Umbilical cord (tissue), 2 donors: Measurements from ENCODE around the gene NEK7. TPM values are rescaled to one million over a fixed set of nuclear protein-coding genes. Genes with fewer than 3 reads are reported as not detected.
"Not testable (repeated sequence)": the region's sequence is repeated elsewhere in the genome, so short reads cannot be mapped to it uniquely, and the experiment has no call there.

Experiments
- DNase-seq: peaks from one replicate; pipeline ENCODE4 v3.0.0-alpha.2; 2015; ENCODE audit warnings: low spot score
- total RNA-seq: library from RNA; depleted of rRNA; stranded (reverse); fragments of >200 nt; gene quantifications from one replicate; pipeline ENCODE4 v1.2.3, GENCODE V29; 2014; ENCODE audit warnings: low replicate concordance; ENCODE audit not compliant: insufficient read depth

Gene NEK7
- total RNA-seq, 1 donor from 2014 or later: 302 TPM

- peak; percentile 25 for DNase-seq
Observed at GRCh38 chr1:198205016-198205684, 48.4 kb downstream of the NEK7 start.

- no peak for DNase-seq
Observed at GRCh38 chr1:198206292-198206691, 49.5 kb downstream of the NEK7 start.

- no peak for DNase-seq
Observed at GRCh38 chr1:198211696-198212095, 54.9 kb downstream of the NEK7 start.

GRCh38 chr1:198212126-198212525 is 55.3 kb downstream of the NEK7 start:
- DNase-seq: no peak

GRCh38 chr1:198212675-198213074 is 55.9 kb downstream of the NEK7 start:
- no peak for DNase-seq

- no peak for DNase-seq
Observed at GRCh38 chr1:198214924-198215323, 58.1 kb downstream of the NEK7 start.

- DNase-seq: peak; percentile 50
Observed at GRCh38 chr1:198220428-198220827, 63.6 kb downstream of the NEK7 start.

GRCh38 chr1:198227010-198227409 is 70.2 kb downstream of the NEK7 start:
- DNase-seq: not testable (repeated sequence)

GRCh38 chr1:198227454-198227853 is 70.7 kb downstream of the NEK7 start:
- not testable (repeated sequence) for DNase-seq

- no peak for DNase-seq
Observed at GRCh38 chr1:198228925-198229324, 72.1 kb downstream of the NEK7 start.

GRCh38 chr1:198231779-198232178 is 75.0 kb downstream of the NEK7 start:
- DNase-seq: no peak

- DNase-seq: no peak
Observed at GRCh38 chr1:198232378-198232777, 75.6 kb downstream of the NEK7 start.

GRCh38 chr1:198232940-198233675 is 76.3 kb downstream of the NEK7 start:
- DNase-seq: no peak

GRCh38 chr1:198234520-198235251 is 77.9 kb downstream of the NEK7 start:
- no peak for DNase-seq

- DNase-seq: no peak
Observed at GRCh38 chr1:198238121-198238520, 81.3 kb downstream of the NEK7 start.

GRCh38 chr1:198241553-198241952 is 84.8 kb downstream of the NEK7 start:
- no peak for DNase-seq

GRCh38 chr1:198244772-198245171 is 88.0 kb downstream of the NEK7 start:
- no peak for DNase-seq

- DNase-seq: no peak
Observed at GRCh38 chr1:198245379-198245778, 88.6 kb downstream of the NEK7 start.

GRCh38 chr1:198246337-198246736 is 89.5 kb downstream of the NEK7 start:
- no peak for DNase-seq

GRCh38 chr1:198253259-198253658 is 96.5 kb downstream of the NEK7 start:
- no peak for DNase-seq

- no peak for DNase-seq
Observed at GRCh38 chr1:198253668-198254067, 96.9 kb downstream of the NEK7 start.

- no peak for DNase-seq
Observed at GRCh38 chr1:198254521-198254920, 97.7 kb downstream of the NEK7 start.

GRCh38 chr1:198254948-198255347 is 98.2 kb downstream of the NEK7 start:
- DNase-seq: no peak
